Hematopoietic multipotent progenitor cell treated with erythropoietin and hydrocortisone succinate and interleukin-3 and kit ligand, for 17 days (in vitro differentiated cells): ENCODE data around the gene CDH15.

Experiments used
- DNase-seq: peaks from one replicate; pipeline ENCODE4 v3.0.0-alpha.2; 2015; ENCODE audit warnings: low spot score

CDH15 gene

GRCh38 chr16:89140981-89141883, 30.3 kb upstream of the CDH15 start:
- no peak for DNase-seq

GRCh38 chr16:89141884-89142267, 29.7 kb upstream of the CDH15 start:
- DNase-seq = no peak

GRCh38 chr16:89142474-89143195, 28.9 kb upstream of the CDH15 start:
- DNase-seq = no peak

- DNase-seq = no peak
Observed at GRCh38 chr16:89143201-89143741, 28.3 kb upstream of the CDH15 start.

- DNase-seq = no peak
Observed at GRCh38 chr16:89143911-89144675, 27.5 kb upstream of the CDH15 start.

- DNase-seq = no peak
Observed at GRCh38 chr16:89144681-89145080, 26.9 kb upstream of the CDH15 start.

GRCh38 chr16:89145406-89146161, 26.0 kb upstream of the CDH15 start:
- no peak for DNase-seq

GRCh38 chr16:89146211-89147005, 25.1 kb upstream of the CDH15 start:
- DNase-seq = no peak

- DNase-seq = no peak
Observed at GRCh38 chr16:89147085-89147817, 24.3 kb upstream of the CDH15 start.

- DNase-seq = no peak
Observed at GRCh38 chr16:89149386-89149785, 22.2 kb upstream of the CDH15 start.

GRCh38 chr16:89150090-89150835, 21.3 kb upstream of the CDH15 start:
- no peak for DNase-seq

- no peak for DNase-seq
Observed at GRCh38 chr16:89150981-89151380, 20.6 kb upstream of the CDH15 start.

GRCh38 chr16:89152831-89153700, 18.5 kb upstream of the CDH15 start:
- no peak for DNase-seq

- no peak for DNase-seq
Observed at GRCh38 chr16:89153848-89154271, 17.7 kb upstream of the CDH15 start.

- DNase-seq = no peak
Observed at GRCh38 chr16:89154390-89155183, 17.0 kb upstream of the CDH15 start.

- no peak for DNase-seq
Observed at GRCh38 chr16:89155184-89155679, 16.3 kb upstream of the CDH15 start.
